Measurements from ENCODE around the gene HPS4. TPM values are rescaled to one million over a fixed set of nuclear protein-coding genes. Genes with fewer than 3 reads are reported as not detected.

The HPS4 gene
- total RNA-seq, 8 experiments from 2014 or later, result 21.7 to 41.6 (median 32.6) TPM

GRCh38 chr22:26514419-26515161 lies 31.0 kb upstream of the HPS4 start:
- Histone ChIP-seq H3K27ac (no peak overlapping the region), H3K4me1 (replicated peaks in 1 of 2) (peaks cover 12 to 22% of the 10 kb centered on the region in 2 donors), H3K4me3 (no peak overlapping the region)
- ATAC-seq (replicated peaks in 6 of 8), result no peak
- 77 to 94% (median 89%) methylated on average over 6 to 12 of the region's 12 CpGs; no CpG with 5 or more reads in 1 of the 10 experiments for WGBS, 10 experiments
- in situ Hi-C loops (cut with MboI; ENCODE audit: low pct_unique_long_range_greater_than_20kb in 2 of 9, low sequenced_read_pairs in 9 of 9, unreplicated experiment in 9 of 9), result no loop called here

GRCh38 chr22:26513838-26514237 lies 30.3 kb upstream of the HPS4 start:
- in situ Hi-C loops (cut with MboI; ENCODE audit: low pct_unique_long_range_greater_than_20kb in 2 of 9, low sequenced_read_pairs in 9 of 9, unreplicated experiment in 9 of 9), result no loop called here
- Histone ChIP-seq H3K27ac (no peak overlapping the region), H3K4me1 (replicated peaks in 1 of 2) (peaks cover 12 to 22% of the 10 kb centered on the region in 2 donors), H3K4me3 (peak overlapping the region in 2 of 5 donors; percentile 81 to 87)
- ATAC-seq (replicated peaks in 6 of 8), result no peak
- WGBS, 10 experiments, result 29 to 100% (median 71%) methylated on average over 1 of the region's 1 CpG; no CpG with 5 or more reads in 2 of the 10 experiments

GRCh38 chr22:26512149-26512793 lies 28.7 kb upstream of the HPS4 start, which contains the start of gene TFIP11:
TFIP11 (minus strand) TSS chr22:26512473; CDS start chr22:26510272, 2,201 bp downstream.
- H3K27ac ChIP-seq, result peak within 1 kb of the TSS; percentile 91 to 94
- H3K4me3 ChIP-seq, result peak within 1 kb of the TSS; percentile 51 to 87 (median 81)
- peak; percentile 97 to 100 (median 99) for ATAC-seq (replicated peaks in 6 of 8)
- in situ Hi-C loops (cut with MboI; ENCODE audit: low pct_unique_long_range_greater_than_20kb in 2 of 9, low sequenced_read_pairs in 9 of 9, unreplicated experiment in 9 of 9), result no loop called here
- 0 to 1% (median 0%) methylated on average over 1 to 21 of the region's 40 CpGs; no CpG with 5 or more reads in 2 of the 10 experiments for WGBS, 10 experiments
- H3K4me1 ChIP-seq (replicated peaks in 1 of 2), result peaks cover 7 to 22% of the 10 kb centered on the region in 2 donors

GRCh38 chr22:26508148-26508547 lies 24.6 kb upstream of the HPS4 start:
- Histone ChIP-seq H3K4me3 (no peak overlapping the region), H3K4me1 (replicated peaks in 1 of 2) (peaks cover 2 to 11% of the 10 kb centered on the region in 2 donors), H3K27ac (no peak overlapping the region)
- in situ Hi-C loops (cut with MboI; ENCODE audit: low pct_unique_long_range_greater_than_20kb in 2 of 9, low sequenced_read_pairs in 9 of 9, unreplicated experiment in 9 of 9), result no loop called here
- ATAC-seq (replicated peaks in 6 of 8), result no peak

- Histone ChIP-seq H3K4me3 (no peak overlapping the region), H3K27ac (no peak overlapping the region), H3K4me1 (replicated peaks in 1 of 2) (no peaks in the 10 kb centered on the region)
- no peak for ATAC-seq (replicated peaks in 6 of 8)
- 0 to 100% (median 100%) methylated on average over 1 of the region's 1 CpG; no CpG with 5 or more reads in 3 of the 10 experiments for WGBS, 10 experiments
- in situ Hi-C loops (cut with MboI; ENCODE audit: low pct_unique_long_range_greater_than_20kb in 2 of 9, low sequenced_read_pairs in 9 of 9, unreplicated experiment in 9 of 9), result no loop called here
Observed at GRCh38 chr22:26503758-26504157, 20.2 kb upstream of the HPS4 start.

- ATAC-seq (replicated peaks in 6 of 8), result peak in 5 of 8 experiments; percentile 47 to 86 (median 54)
- in situ Hi-C loops (cut with MboI; ENCODE audit: low pct_unique_long_range_greater_than_20kb in 2 of 9, low sequenced_read_pairs in 9 of 9, unreplicated experiment in 9 of 9), result no loop called here
- 38 to 100% (median 83%) methylated on average over 1 to 3 of the region's 3 CpGs; no CpG with 5 or more reads in 4 of the 10 experiments for WGBS, 10 experiments
- Histone ChIP-seq H3K27ac (no peak overlapping the region), H3K4me3 (no peak overlapping the region), H3K4me1 (replicated peaks in 1 of 2) (no peaks in the 10 kb centered on the region)
Observed at GRCh38 chr22:26502688-26503561, 19.3 kb upstream of the HPS4 start.

- Histone ChIP-seq H3K4me1 (replicated peaks in 1 of 2) (no peaks in the 10 kb centered on the region), H3K4me3 (no peak overlapping the region), H3K27ac (no peak overlapping the region)
- no peak for ATAC-seq (replicated peaks in 6 of 8)
- 0 to 100% (median 75%) methylated on average over 1 to 2 of the region's 2 CpGs; no CpG with 5 or more reads in 2 of the 10 experiments for WGBS, 10 experiments
- in situ Hi-C loops (cut with MboI; ENCODE audit: low pct_unique_long_range_greater_than_20kb in 2 of 9, low sequenced_read_pairs in 9 of 9, unreplicated experiment in 9 of 9), result no loop called here
Observed at GRCh38 chr22:26501996-26502395, 18.4 kb upstream of the HPS4 start.

- 80 to 100% (median 98%) methylated on average over 1 to 5 of the region's 25 CpGs; no CpG with 5 or more reads in 4 of the 10 experiments for WGBS, 10 experiments
- ATAC-seq (replicated peaks in 6 of 8), result no peak
- H3K4me3 ChIP-seq, result no peak overlapping the region
- H3K27ac ChIP-seq, result no peak overlapping the region
- in situ Hi-C loops (cut with MboI; ENCODE audit: low pct_unique_long_range_greater_than_20kb in 2 of 9, low sequenced_read_pairs in 9 of 9, unreplicated experiment in 9 of 9), result no loop called here
- no peaks in the 10 kb centered on the region for H3K4me1 ChIP-seq (replicated peaks in 1 of 2)
Observed at GRCh38 chr22:26499188-26499703, 15.7 kb upstream of the HPS4 start.

- H3K27ac ChIP-seq, result no peak overlapping the region
- in situ Hi-C loops (cut with MboI; ENCODE audit: low pct_unique_long_range_greater_than_20kb in 2 of 9, low sequenced_read_pairs in 9 of 9, unreplicated experiment in 9 of 9), result no loop called here
- no peaks in the 10 kb centered on the region for H3K4me1 ChIP-seq (replicated peaks in 1 of 2)
- whole genome bisulfite sequencing, 10 experiments, result 70 to 100% (median 90%) methylated on average over 1 to 3 of the region's 4 CpGs; no CpG with 5 or more reads in 2 of the 10 experiments
- no peak overlapping the region for H3K4me3 ChIP-seq
- no peak for ATAC-seq (replicated peaks in 6 of 8)
Observed at GRCh38 chr22:26496456-26496855, 12.9 kb upstream of the HPS4 start.

GRCh38 chr22:26494506-26494905 lies 10.9 kb upstream of the HPS4 start:
- no peak overlapping the region for H3K27ac ChIP-seq
- ATAC-seq (replicated peaks in 6 of 8), result no peak
- H3K4me3 ChIP-seq, result no peak overlapping the region
- H3K4me1 ChIP-seq (replicated peaks in 1 of 2), result no peaks in the 10 kb centered on the region
- in situ Hi-C loops (cut with MboI; ENCODE audit: low pct_unique_long_range_greater_than_20kb in 2 of 9, low sequenced_read_pairs in 9 of 9, unreplicated experiment in 9 of 9), result no loop called here

GRCh38 chr22:26492220-26492619 lies 8.6 kb upstream of the HPS4 start:
- in situ Hi-C loops (cut with MboI; ENCODE audit: low pct_unique_long_range_greater_than_20kb in 2 of 9, low sequenced_read_pairs in 9 of 9, unreplicated experiment in 9 of 9), result no loop called here
- WGBS, 10 experiments, result 83 to 100% (median 97%) methylated on average over 1 to 5 of the region's 9 CpGs; no CpG with 5 or more reads in 4 of the 10 experiments
- H3K4me3 ChIP-seq, result no peak overlapping the region
- H3K4me1 ChIP-seq (replicated peaks in 1 of 2), result no peaks in the 10 kb centered on the region
- H3K27ac ChIP-seq, result no peak overlapping the region
- ATAC-seq (replicated peaks in 6 of 8), result no peak

- WGBS, 10 experiments, result 75 to 100% (median 93%) methylated on average over 1 to 4 of the region's 4 CpGs; no CpG with 5 or more reads in 2 of the 10 experiments
- H3K4me3 ChIP-seq, result no peak overlapping the region
- H3K27ac ChIP-seq, result no peak overlapping the region
- ATAC-seq (replicated peaks in 6 of 8), result peak in 2 of 8 experiments; percentile 18 to 58
- H3K4me1 ChIP-seq (replicated peaks in 1 of 2), result peaks cover 4 to 7% of the 10 kb centered on the region in 2 donors
- in situ Hi-C loops (cut with MboI; ENCODE audit: low pct_unique_long_range_greater_than_20kb in 2 of 9, low sequenced_read_pairs in 9 of 9, unreplicated experiment in 9 of 9), result no loop called here
Observed at GRCh38 chr22:26489447-26490036, 6.0 kb upstream of the HPS4 start.

All from motor neuron (in vitro differentiated cells).